Activated CD4-positive, alpha-beta T cell treated with anti-CD3 and anti-CD28 coated beads, Interleukin-2, Interleukin-4, amounts not matched to agents 100 ng/mL and 50 ng/mL, durations not matched to agents 16 hours and 8 hours (primary cell): ENCODE data around the gene MRPL20.
"Not testable (repeated sequence)": the region's sequence is repeated elsewhere in the genome, so short reads cannot be mapped to it uniquely, and the experiment has no call there.

ENCODE experiments used
- DNase-seq: peaks from one replicate; pipeline ENCODE4 v3.0.0-alpha.2; 2020; ENCODE audit warnings: low spot score

MRPL20 gene

GRCh38 chr1:1437033-1437903, 30.2 kb upstream of the MRPL20 start:
- DNase-seq, result no peak

GRCh38 chr1:1436630-1437032, 29.5 kb upstream of the MRPL20 start:
- no peak for DNase-seq

GRCh38 chr1:1435911-1436629, 29.0 kb upstream of the MRPL20 start:
- no peak for DNase-seq

- peak; percentile 68 for DNase-seq
Observed at GRCh38 chr1:1435106-1435903, 28.2 kb upstream of the MRPL20 start, which contains the start of gene VWA1. Gene VWA1, plus strand, starts transcription at chr1:1435690. Its CDS starts 59 bp downstream, at chr1:1435749.

- DNase-seq, result no peak
Observed at GRCh38 chr1:1434824-1435105, 27.7 kb upstream of the MRPL20 start.

GRCh38 chr1:1434131-1434823, 27.2 kb upstream of the MRPL20 start:
- no peak for DNase-seq

GRCh38 chr1:1433804-1434130, 26.7 kb upstream of the MRPL20 start:
- no peak for DNase-seq

- no peak for DNase-seq
Observed at GRCh38 chr1:1432951-1433803, 26.1 kb upstream of the MRPL20 start.

GRCh38 chr1:1432274-1432950, 25.3 kb upstream of the MRPL20 start:
- DNase-seq, result no peak

- DNase-seq, result no peak
Observed at GRCh38 chr1:1431845-1432273, 24.8 kb upstream of the MRPL20 start.

GRCh38 chr1:1430992-1431844, 24.1 kb upstream of the MRPL20 start:
- DNase-seq, result no peak

- no peak for DNase-seq
Observed at GRCh38 chr1:1430114-1430982, 23.3 kb upstream of the MRPL20 start.

- DNase-seq, result no peak
Observed at GRCh38 chr1:1429671-1430073, 22.6 kb upstream of the MRPL20 start.

- DNase-seq, result not testable (repeated sequence)
Observed at GRCh38 chr1:1428967-1429366, 21.9 kb upstream of the MRPL20 start.

GRCh38 chr1:1428174-1428573, 21.1 kb upstream of the MRPL20 start:
- no peak for DNase-seq

GRCh38 chr1:1427820-1428148, 20.7 kb upstream of the MRPL20 start:
- no peak for DNase-seq

- DNase-seq, result no peak
Observed at GRCh38 chr1:1427106-1427819, 20.2 kb upstream of the MRPL20 start.

- no peak for DNase-seq
Observed at GRCh38 chr1:1426496-1427105, 19.5 kb upstream of the MRPL20 start.
